ENCODE data around the gene SMOC2.

SMOC2 gene

GRCh38 chr6:168634541-168635328 is 193.8 kb downstream of the SMOC2 start:
- no peak for DNase-seq

GRCh38 chr6:168636147-168637004 is 195.4 kb downstream of the SMOC2 start:
- DNase-seq, result no peak

GRCh38 chr6:168637834-168638233 is 196.8 kb downstream of the SMOC2 start:
- no peak for DNase-seq

GRCh38 chr6:168638468-168639271 is 197.7 kb downstream of the SMOC2 start:
- no peak for DNase-seq

GRCh38 chr6:168640181-168640580 is 199.2 kb downstream of the SMOC2 start:
- DNase-seq, result no peak

- DNase-seq, result no peak
These were observed 199.8 kb downstream of the SMOC2 start for GRCh38 chr6:168640768-168641167.

- DNase-seq, result no peak
These were observed 200.5 kb downstream of the SMOC2 start for GRCh38 chr6:168641446-168641845.

GRCh38 chr6:168643401-168643800 is 202.4 kb downstream of the SMOC2 start:
- no peak for DNase-seq

GRCh38 chr6:168645326-168645725 is 204.3 kb downstream of the SMOC2 start:
- no peak for DNase-seq

- no peak for DNase-seq
These were observed 206.3 kb downstream of the SMOC2 start for GRCh38 chr6:168647271-168647670.

GRCh38 chr6:168648240-168649125 is 207.5 kb downstream of the SMOC2 start:
- DNase-seq, result no peak

GRCh38 chr6:168649209-168649608 is 208.2 kb downstream of the SMOC2 start:
- DNase-seq, result no peak

GRCh38 chr6:168650671-168651111 is 209.7 kb downstream of the SMOC2 start:
- DNase-seq, result no peak

GRCh38 chr6:168655462-168656152 is 214.6 kb downstream of the SMOC2 start:
- no peak for DNase-seq

- no peak for DNase-seq
These were observed 217.1 kb downstream of the SMOC2 start for GRCh38 chr6:168658059-168658458.

- DNase-seq, result no peak
These were observed 219.5 kb downstream of the SMOC2 start for GRCh38 chr6:168660400-168660945.

GRCh38 chr6:168662301-168662936 is 221.4 kb downstream of the SMOC2 start:
- no peak for DNase-seq

GRCh38 chr6:168663041-168663440 is 222.1 kb downstream of the SMOC2 start:
- no peak for DNase-seq

- DNase-seq, result no peak
These were observed 224.0 kb downstream of the SMOC2 start for GRCh38 chr6:168664956-168665355.

GRCh38 chr6:168666170-168666569 is 225.2 kb downstream of the SMOC2 start:
- no peak for DNase-seq
